ENCODE results near the gene DUSP7.

The DUSP7 gene

DNA sequence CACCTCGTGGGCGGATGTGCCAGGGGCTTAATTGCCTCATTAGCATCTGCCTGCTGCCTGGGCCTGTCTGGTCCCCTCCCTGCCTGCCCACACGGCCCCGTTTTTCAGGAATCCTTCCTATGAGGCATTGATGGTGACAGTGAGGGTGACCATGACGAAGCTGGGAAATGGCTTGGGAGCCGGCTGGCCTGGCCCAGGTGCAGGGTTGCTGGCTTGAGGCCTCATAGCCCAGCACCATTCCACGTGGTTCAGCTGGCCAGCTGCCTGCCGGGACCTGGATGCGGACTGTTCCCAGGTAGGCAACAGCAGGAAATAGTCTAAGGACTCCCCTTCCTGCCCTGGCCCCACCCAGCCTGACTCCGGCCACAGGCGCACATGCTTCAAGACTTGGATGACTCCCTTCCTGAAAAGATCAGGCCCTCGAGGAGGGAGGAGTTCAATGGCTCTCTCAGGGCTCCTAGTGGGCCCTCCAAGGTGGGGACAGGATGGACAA is 8.9 kb upstream of the DUSP7 start:
- H3K27ac ChIP-seq, result no peak overlapping the region
- TF ChIP-seq, protein P1, sequence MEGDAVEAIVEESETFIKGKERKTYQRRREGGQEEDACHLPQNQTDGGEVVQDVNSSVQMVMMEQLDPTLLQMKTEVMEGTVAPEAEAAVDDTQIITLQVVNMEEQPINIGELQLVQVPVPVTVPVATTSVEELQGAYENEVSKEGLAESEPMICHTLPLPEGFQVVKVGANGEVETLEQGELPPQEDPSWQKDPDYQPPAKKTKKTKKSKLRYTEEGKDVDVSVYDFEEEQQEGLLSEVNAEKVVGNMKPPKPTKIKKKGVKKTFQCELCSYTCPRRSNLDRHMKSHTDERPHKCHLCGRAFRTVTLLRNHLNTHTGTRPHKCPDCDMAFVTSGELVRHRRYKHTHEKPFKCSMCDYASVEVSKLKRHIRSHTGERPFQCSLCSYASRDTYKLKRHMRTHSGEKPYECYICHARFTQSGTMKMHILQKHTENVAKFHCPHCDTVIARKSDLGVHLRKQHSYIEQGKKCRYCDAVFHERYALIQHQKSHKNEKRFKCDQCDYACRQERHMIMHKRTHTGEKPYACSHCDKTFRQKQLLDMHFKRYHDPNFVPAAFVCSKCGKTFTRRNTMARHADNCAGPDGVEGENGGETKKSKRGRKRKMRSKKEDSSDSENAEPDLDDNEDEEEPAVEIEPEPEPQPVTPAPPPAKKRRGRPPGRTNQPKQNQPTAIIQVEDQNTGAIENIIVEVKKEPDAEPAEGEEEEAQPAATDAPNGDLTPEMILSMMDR (IDR thresholded peaks at IDR 0.05), result no peak
- no peak for TF ChIP-seq ZFX (IDR thresholded peaks at IDR 0.05; ENCODE audit: borderline replicate concordance)

DNA sequence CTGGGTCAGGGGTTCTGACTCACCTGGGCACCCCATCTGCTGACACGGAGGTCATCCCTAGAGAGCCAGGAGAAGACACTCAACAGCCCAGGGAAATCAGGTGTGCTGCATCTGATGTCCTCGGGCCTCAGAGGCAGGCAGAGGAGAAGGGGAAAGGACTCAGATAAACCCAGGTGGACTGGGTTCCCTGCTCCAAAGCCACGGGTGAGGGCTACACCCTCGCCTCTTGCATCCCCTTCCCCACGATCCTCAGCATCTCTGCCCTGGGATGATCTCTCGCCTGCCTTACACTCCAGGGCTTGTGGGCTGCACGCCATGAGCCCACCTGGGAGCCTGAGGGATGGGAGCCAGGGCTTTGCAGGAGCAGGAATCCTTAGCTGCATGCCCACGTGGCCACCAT is 8.2 kb upstream of the DUSP7 start:
- TF ChIP-seq ZFX (IDR thresholded peaks at IDR 0.05; ENCODE audit: borderline replicate concordance), result no peak
- TF ChIP-seq, protein P1 (IDR thresholded peaks at IDR 0.05), result no peak
- no peak overlapping the region for H3K27ac ChIP-seq

DNA sequence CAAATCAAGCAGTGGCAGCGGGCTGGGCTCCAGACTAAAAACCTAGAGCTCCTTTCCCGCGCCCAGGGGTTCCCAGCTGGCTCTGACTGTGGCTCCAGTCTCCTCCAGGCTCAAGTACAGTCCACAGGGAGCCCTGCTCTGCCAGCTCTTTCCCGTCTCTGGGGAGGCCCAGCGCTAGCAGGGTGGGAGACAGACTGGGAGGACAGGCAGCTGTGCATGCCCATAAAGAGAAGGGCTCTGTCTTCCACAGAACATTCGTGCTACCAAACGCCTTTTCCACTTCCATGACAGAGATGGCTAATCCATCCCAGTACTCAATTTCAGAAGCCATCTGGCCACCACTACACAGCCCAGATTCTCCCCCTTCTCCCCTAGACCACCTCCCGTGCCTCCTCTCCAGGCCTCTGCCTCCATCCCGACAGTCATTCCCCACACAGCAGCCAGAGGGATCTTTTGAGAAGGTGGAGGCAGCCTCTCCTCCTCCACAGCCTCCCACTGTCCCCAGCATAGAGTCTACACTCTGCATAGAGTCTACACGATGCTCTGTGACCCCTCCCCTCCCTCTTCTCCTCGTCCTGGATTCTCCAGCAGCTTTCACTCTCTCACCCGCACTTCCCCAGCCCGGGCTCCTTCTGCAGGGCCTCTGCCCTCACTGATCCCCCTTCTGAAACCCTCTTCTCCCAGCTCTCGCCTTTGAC is 6.8 kb upstream of the DUSP7 start:
- TF ChIP-seq ZFX (IDR thresholded peaks at IDR 0.05; ENCODE audit: borderline replicate concordance), result no peak
- TF ChIP-seq, protein P1 (IDR thresholded peaks at IDR 0.05), result no peak
- no peak overlapping the region for H3K27ac ChIP-seq

DNA sequence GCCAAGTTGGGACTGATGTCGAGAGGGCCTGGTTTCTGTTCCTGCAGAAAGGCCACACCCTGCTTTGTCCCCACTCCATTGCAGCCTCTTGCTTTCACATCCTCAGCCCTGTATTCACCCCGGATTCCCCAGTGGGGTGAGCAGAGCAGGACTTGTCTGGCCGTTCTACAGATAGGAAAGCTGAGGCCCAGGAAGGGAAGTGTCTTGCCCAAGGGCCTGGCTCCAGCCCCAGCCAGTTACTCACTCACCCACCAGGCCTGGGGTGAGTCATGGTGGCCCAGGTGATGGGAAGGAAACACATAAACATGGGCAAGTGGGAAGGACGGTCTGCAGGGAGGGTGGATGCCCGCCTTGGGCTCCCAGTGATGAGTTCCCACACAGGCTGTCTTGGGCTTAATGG is 6.1 kb upstream of the DUSP7 start:
- no peak overlapping the region for H3K27ac ChIP-seq

DNA sequence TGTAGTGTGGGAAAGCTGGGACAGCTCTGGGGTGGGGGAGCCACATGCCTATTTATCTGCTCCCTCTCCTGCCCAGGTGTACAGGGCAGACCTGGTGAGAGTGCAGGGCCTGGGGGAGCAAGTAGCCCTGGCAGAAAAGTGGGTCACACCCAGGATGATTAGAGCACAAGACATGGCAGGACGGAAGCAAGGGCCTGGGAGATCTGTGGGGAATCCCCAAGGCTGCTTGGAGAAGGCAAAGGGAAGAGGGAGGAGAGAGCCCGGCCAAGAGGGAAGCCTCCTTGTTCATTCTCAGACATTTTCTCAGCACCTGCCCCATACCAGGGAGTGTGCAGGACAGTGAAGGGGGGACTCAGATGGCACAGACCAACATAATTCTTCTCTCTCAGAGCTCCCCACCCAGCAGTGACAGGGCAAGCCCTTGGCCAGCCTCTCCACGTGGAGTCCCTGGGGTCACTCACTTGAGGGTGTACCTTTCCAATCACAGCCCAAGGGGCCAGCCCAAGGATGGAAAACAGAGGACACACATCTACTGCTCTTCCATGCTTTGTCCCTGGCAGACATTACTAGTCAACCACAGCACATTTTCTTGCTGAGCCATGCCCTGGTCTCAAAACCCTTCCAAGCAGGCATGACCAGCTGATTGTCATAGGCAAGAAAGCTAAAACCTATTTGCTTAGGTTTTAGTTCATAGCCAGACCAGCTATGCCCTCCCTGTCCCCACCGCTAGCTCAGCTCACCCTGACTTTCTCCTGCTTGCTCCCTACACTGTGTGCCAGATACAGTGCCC is 4.9 kb upstream of the DUSP7 start:
- H3K27ac ChIP-seq, result no peak overlapping the region
- TF ChIP-seq ZFX (IDR thresholded peaks at IDR 0.05; ENCODE audit: borderline replicate concordance), result no peak
- TF ChIP-seq, protein P1 (IDR thresholded peaks at IDR 0.05), result no peak

More for the DNA sequence above, 6.1 kb upstream of the DUSP7 start:
- TF ChIP-seq, protein P1 (IDR thresholded peaks at IDR 0.05), result no peak
- TF ChIP-seq ZFX (IDR thresholded peaks at IDR 0.05; ENCODE audit: borderline replicate concordance), result no peak

DNA sequence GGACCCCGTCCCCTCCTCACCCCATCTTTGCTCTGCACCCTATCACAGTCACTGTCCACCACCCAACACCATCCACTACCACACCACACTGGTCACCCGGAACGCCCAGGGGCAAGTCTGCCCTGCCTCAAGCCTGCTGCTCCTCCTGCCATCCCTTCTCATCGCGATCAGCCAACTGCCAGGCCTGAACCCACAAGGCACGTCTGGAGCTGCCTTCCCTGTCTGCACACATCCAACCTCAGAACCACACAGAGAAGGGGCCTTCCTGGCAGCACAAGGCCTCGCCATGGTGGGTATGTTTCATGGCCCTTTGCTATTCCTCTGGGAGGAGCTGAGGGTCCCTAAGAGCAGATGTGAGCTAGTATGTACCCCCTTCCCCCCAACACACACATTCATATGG is 3.4 kb upstream of the DUSP7 start:
- H3K27ac ChIP-seq, result no peak overlapping the region
- no peak for TF ChIP-seq ZFX (IDR thresholded peaks at IDR 0.05; ENCODE audit: borderline replicate concordance)
- TF ChIP-seq, protein P1 (IDR thresholded peaks at IDR 0.05), result no peak

Measured in 22Rv1 (cell line).